HEK293 (cell line): ENCODE results near the gene PLEKHF1.
A peak's percentile ranks its signal among the peaks of the same experiment; 100 is the strongest.

ENCODE experiments used
- CTCF ChIA-PET: fragments of 350-600 bp; formaldehyde crosslinking; extraction: SDS; loops from one replicate; lab custom pipeline; 2021; ENCODE audit warnings: antibody characterized with exemption; lab: Yijun Ruan, JAX
- POLR2A ChIA-PET: fragments of 300-600 bp; formaldehyde crosslinking; extraction: SDS; loops from one replicate; lab custom pipeline; 2020; ENCODE audit warnings: antibody characterized with exemption, inconsistent platforms; lab: Yijun Ruan, JAX
- H3K27ac ChIP-seq: fragments of 200-500 bp; sonication (Bioruptor generic); 2 replicates; pipeline ENCODE4 v1.5.1; 2014; ENCODE audit warnings: low read depth, low read length, control low read depth, inconsistent platforms; ENCODE audit errors: extremely low read depth
- H3K36me3 ChIP-seq, 2 experiments: fragments of 200-500 bp in 1 of 2; sonication (Bioruptor generic) in 1 of 2; 1 replicate in 1 of 2; 2 replicates in 1 of 2; pipeline ENCODE4 v1.5.1; 2014 to 2017; ENCODE audit warnings: inconsistent platforms in 2 of 2, low read length in 2 of 2; ENCODE audit not compliant: control insufficient read depth in 2 of 2, insufficient read depth in 1 of 2
- H3K4me1 ChIP-seq: fragments of 200-500 bp; sonication (Bioruptor generic); 2 replicates; pipeline ENCODE4 v1.5.1; 2014; ENCODE audit warnings: mild to moderate bottlenecking, low read length, inconsistent platforms; ENCODE audit not compliant: control insufficient read depth, insufficient read depth
- H3K4me3 ChIP-seq: 2 replicates; pipeline ENCODE4 v1.5.1; 2011; ENCODE audit warnings: low read depth, mild to moderate bottlenecking, control low read depth, low read length, moderate library complexity
- H3K9me3 ChIP-seq: fragments of 200-500 bp; sonication (Bioruptor generic); 2 replicates; pipeline ENCODE4 v1.5.1; 2014; ENCODE audit warnings: low read depth, low read length, inconsistent platforms; ENCODE audit not compliant: control insufficient read depth, insufficient read depth
- HOXA7 ChIP-seq: sonication (generic); formaldehyde crosslinking; IDR thresholded peaks from 2 replicates; pipeline ENCODE4 v1.8.1; 2022; ENCODE audit warnings: missing genetic modification reagents, borderline replicate concordance
- KLF8 ChIP-seq: fragments of 450-650 bp; formaldehyde crosslinking; IDR thresholded peaks from 2 replicates; pipeline ENCODE4 v1.5.1; 2016; ENCODE audit warnings: missing biosample characterization, missing genetic modification characterization
- OSR2 ChIP-seq: fragments of 450-650 bp; formaldehyde crosslinking; IDR thresholded peaks from 2 replicates; pipeline ENCODE4 v1.5.1; 2016; ENCODE audit warnings: missing biosample characterization, missing genetic modification characterization
- OVOL3 ChIP-seq: fragments of 450-650 bp; formaldehyde crosslinking; IDR thresholded peaks from 2 replicates; pipeline ENCODE4 v1.5.1; 2016; ENCODE audit warnings: missing biosample characterization, missing genetic modification characterization
- ZFP69B ChIP-seq: fragments of 450-650 bp; formaldehyde crosslinking; IDR thresholded peaks from 2 replicates; pipeline ENCODE4 v1.5.1; 2016; ENCODE audit warnings: missing biosample characterization, missing genetic modification characterization
- ZNF132 ChIP-seq: fragments of 450-650 bp; formaldehyde crosslinking; IDR thresholded peaks from 2 replicates; pipeline ENCODE4 v1.5.1; 2017; ENCODE audit warnings: missing biosample characterization, missing genetic modification characterization, borderline replicate concordance
- ZNF184 ChIP-seq: fragments of 450-650 bp; IDR thresholded peaks from 2 replicates; pipeline ENCODE4 v1.5.1; 2018; ENCODE audit warnings: missing biosample characterization, mild to moderate bottlenecking, missing genetic modification characterization
- ZNF341 ChIP-seq: fragments of 450-650 bp; formaldehyde crosslinking; IDR thresholded peaks from 2 replicates; pipeline ENCODE4; 2016; ENCODE audit warnings: low read depth, missing biosample characterization, missing genetic modification characterization
- ZNF624 ChIP-seq: fragments of 450-650 bp; formaldehyde crosslinking; IDR thresholded peaks from 2 replicates; pipeline ENCODE4 v1.5.1; 2017; ENCODE audit warnings: missing biosample characterization, missing genetic modification characterization
- ZNF626 ChIP-seq: fragments of 450-650 bp; sonication (Bioruptor Pico); formaldehyde crosslinking; IDR thresholded peaks from 2 replicates; pipeline ENCODE4 v1.5.1; 2018; ENCODE audit warnings: missing biosample characterization, missing genetic modification characterization, inconsistent platforms
- ZNF768 ChIP-seq: fragments of 450-650 bp; formaldehyde crosslinking; IDR thresholded peaks from 2 replicates; pipeline ENCODE4 v1.5.1; 2018; ENCODE audit warnings: missing biosample characterization, mild to moderate bottlenecking, missing genetic modification characterization
- TF ChIP-seq, protein P1 (sequence below): fragments of 450-650 bp; formaldehyde crosslinking; conservative IDR thresholded peaks from 2 replicates; pipeline ENCODE4 v1.5.1; 2016; ENCODE audit warnings: low read depth, missing biosample characterization, missing genetic modification characterization
- TF ChIP-seq, protein P2 (sequence below): fragments of 450-650 bp; formaldehyde crosslinking; IDR thresholded peaks from 2 replicates; pipeline ENCODE4 v1.5.1; 2016; ENCODE audit warnings: missing biosample characterization, missing genetic modification characterization, borderline replicate concordance

The PLEKHF1 gene

DNA sequence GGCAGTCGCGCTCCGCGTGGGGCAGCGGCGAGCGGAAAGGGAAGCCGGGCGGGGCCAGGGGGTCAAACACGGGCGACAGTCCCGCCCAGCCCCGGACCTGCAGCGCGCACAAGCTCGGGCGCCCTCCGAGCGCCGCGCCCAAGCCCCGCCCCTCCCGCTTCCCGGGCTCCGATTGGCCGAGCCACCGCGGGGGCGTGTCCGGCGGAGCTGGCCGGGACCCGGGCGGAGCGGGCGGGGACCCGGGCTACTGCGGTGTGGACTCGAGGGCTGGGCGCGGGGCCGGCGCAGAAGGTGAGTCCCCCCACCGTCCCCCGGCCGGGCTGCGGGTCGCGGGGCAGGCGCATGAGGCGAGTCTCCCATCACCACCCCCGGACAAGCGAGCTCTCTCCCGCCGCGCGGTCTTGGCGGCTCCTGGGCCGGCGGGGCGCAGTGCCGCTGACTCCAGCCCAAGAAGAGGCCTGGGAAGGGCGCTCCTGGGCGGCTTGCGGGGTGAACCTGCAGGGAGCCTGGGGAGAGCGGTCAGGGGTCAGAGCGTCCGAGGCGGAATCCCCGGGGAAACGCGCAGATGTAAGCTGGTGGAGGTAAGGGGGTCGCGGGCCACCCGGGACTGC is at the start of gene PLEKHF1 (continued):
- TF ChIP-seq, protein P1, sequence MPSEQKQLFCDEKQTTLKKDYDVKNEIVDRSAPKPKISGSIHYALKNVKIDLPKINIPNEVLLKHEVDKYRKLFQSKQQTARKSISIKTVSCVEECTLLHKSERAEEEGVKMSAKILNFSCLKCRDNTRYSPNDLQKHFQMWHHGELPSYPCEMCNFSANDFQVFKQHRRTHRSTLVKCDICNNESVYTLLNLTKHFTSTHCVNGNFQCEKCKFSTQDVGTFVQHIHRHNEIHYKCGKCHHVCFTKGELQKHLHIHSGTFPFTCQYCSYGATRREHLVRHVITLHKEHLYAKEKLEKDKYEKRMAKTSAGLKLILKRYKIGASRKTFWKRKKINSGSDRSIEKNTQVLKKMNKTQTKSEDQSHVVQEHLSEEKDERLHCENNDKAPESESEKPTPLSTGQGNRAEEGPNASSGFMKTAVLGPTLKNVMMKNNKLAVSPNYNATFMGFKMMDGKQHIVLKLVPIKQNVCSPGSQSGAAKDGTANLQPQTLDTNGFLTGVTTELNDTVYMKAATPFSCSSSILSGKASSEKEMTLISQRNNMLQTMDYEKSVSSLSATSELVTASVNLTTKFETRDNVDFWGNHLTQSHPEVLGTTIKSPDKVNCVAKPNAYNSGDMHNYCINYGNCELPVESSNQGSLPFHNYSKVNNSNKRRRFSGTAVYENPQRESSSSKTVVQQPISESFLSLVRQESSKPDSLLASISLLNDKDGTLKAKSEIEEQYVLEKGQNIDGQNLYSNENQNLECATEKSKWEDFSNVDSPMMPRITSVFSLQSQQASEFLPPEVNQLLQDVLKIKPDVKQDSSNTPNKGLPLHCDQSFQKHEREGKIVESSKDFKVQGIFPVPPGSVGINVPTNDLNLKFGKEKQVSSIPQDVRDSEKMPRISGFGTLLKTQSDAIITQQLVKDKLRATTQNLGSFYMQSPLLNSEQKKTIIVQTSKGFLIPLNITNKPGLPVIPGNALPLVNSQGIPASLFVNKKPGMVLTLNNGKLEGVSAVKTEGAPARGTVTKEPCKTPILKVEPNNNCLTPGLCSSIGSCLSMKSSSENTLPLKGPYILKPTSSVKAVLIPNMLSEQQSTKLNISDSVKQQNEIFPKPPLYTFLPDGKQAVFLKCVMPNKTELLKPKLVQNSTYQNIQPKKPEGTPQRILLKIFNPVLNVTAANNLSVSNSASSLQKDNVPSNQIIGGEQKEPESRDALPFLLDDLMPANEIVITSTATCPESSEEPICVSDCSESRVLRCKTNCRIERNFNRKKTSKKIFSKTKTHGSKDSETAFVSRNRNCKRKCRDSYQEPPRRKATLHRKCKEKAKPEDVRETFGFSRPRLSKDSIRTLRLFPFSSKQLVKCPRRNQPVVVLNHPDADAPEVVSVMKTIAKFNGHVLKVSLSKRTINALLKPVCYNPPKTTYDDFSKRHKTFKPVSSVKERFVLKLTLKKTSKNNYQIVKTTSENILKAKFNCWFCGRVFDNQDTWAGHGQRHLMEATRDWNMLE (tag by site-specific recombination): no peak

DNA sequence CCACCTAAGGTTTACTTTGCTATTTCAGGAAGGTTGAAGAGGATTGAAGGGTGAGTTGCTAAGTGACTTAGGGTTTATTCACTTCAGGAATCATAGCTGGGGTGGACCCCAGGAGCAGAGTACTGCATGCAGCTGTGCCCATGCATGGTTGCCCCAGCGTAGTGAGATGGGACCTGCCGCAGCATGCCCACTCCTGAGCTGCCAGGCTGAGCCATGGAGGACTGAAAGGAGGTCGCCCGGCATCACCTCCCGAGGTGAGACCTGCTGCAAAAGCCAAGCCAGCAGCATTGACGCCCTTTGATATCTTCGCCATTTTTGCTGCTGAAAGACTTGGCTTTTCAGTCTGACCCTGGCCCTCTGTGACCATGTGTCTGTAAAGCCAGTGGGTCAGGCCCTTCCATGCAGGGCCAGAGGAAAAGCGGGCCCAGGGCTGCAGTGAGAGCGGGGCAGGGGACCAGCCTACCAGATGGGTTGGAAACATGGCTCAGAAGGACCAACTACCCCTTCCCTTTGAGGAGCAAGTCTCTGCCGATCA is 49.3 kb upstream of the PLEKHF1 start:
- CTCF ChIA-PET: interaction anchor here (1.0 to 7.6 kb wide), 2 partner anchors 76 to 101 kb away, joined by 3 to 184 read pairs; no protein-coding TSS in a partner anchor
- Histone ChIP-seq H3K36me3 (peaks cover 56% of the 10 kb centered on the region in 2 experiments), H3K9me3 (no peaks in the 10 kb centered on the region), H3K4me1 (no peaks in the 10 kb centered on the region), H3K27ac (0 out of 2 replicates have a peak overlapping the region, but pooled peaks have one; percentile 16), H3K4me3 (no peak overlapping the region)
- POLR2A ChIA-PET: interaction anchor here (1.2 to 4.1 kb wide), 3 partner anchors 10 to 101 kb away, joined by 4 to 39 read pairs (median 5); partner anchors contain the start of genes C19orf12 and POP4
- TF ChIP-seq KLF8 (tag by site-specific recombination): no peak
- TF ChIP-seq HOXA7 (CRISPR knock-in tag): no peak
- TF ChIP-seq ZNF184: no peak
- TF ChIP-seq, protein P2, sequence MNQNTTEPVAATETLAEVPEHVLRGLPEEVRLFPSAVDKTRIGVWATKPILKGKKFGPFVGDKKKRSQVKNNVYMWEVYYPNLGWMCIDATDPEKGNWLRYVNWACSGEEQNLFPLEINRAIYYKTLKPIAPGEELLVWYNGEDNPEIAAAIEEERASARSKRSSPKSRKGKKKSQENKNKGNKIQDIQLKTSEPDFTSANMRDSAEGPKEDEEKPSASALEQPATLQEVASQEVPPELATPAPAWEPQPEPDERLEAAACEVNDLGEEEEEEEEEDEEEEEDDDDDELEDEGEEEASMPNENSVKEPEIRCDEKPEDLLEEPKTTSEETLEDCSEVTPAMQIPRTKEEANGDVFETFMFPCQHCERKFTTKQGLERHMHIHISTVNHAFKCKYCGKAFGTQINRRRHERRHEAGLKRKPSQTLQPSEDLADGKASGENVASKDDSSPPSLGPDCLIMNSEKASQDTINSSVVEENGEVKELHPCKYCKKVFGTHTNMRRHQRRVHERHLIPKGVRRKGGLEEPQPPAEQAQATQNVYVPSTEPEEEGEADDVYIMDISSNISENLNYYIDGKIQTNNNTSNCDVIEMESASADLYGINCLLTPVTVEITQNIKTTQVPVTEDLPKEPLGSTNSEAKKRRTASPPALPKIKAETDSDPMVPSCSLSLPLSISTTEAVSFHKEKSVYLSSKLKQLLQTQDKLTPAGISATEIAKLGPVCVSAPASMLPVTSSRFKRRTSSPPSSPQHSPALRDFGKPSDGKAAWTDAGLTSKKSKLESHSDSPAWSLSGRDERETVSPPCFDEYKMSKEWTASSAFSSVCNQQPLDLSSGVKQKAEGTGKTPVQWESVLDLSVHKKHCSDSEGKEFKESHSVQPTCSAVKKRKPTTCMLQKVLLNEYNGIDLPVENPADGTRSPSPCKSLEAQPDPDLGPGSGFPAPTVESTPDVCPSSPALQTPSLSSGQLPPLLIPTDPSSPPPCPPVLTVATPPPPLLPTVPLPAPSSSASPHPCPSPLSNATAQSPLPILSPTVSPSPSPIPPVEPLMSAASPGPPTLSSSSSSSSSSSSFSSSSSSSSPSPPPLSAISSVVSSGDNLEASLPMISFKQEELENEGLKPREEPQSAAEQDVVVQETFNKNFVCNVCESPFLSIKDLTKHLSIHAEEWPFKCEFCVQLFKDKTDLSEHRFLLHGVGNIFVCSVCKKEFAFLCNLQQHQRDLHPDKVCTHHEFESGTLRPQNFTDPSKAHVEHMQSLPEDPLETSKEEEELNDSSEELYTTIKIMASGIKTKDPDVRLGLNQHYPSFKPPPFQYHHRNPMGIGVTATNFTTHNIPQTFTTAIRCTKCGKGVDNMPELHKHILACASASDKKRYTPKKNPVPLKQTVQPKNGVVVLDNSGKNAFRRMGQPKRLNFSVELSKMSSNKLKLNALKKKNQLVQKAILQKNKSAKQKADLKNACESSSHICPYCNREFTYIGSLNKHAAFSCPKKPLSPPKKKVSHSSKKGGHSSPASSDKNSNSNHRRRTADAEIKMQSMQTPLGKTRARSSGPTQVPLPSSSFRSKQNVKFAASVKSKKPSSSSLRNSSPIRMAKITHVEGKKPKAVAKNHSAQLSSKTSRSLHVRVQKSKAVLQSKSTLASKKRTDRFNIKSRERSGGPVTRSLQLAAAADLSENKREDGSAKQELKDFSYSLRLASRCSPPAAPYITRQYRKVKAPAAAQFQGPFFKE (tag by site-specific recombination): no peak
- no peak for TF ChIP-seq OVOL3 (tag by site-specific recombination)
- TF ChIP-seq OSR2 (tag by site-specific recombination): no peak
- no peak for TF ChIP-seq ZNF132 (tag by site-specific recombination)
- no peak for TF ChIP-seq ZFP69B
- TF ChIP-seq ZNF768 (tag by site-specific recombination): no peak
- TF ChIP-seq ZNF626 (tag by site-specific recombination): no peak
- no peak for TF ChIP-seq ZNF624 (tag by site-specific recombination)
- TF ChIP-seq ZNF341: no peak
